Measurements from ENCODE around the gene CD9. TPM values are rescaled to one million over a fixed set of nuclear protein-coding genes. Genes with fewer than 3 reads are reported as not detected.
"Not testable (repeated sequence)": the region's sequence is repeated elsewhere in the genome, so short reads cannot be mapped to it uniquely, and the experiment has no call there.

Gene CD9
- 9.7 and 10.6 TPM in 2 replicates for total RNA-seq

GRCh38 chr12:6200256-6201212 is at the start of gene CD9:
Gene CD9, plus strand, starts transcription at chr12:6200400. Its CDS starts 100 bp downstream, at chr12:6200500.
- intact Hi-C loops (cut with micrococcal nuclease): loop anchor here (5.0 kb wide), 1 partner anchor 162 kb away; no protein-coding TSS in a partner anchor

- intact Hi-C loops (cut with micrococcal nuclease): no loop called here
Observed at GRCh38 chr12:6154730-6155459, 45.3 kb upstream of the CD9 start.

- intact Hi-C loops (cut with micrococcal nuclease): no loop called here
Observed at GRCh38 chr12:6157482-6157881, 42.7 kb upstream of the CD9 start.

- intact Hi-C loops (cut with micrococcal nuclease): no loop called here
Observed at GRCh38 chr12:6158255-6158654, 41.9 kb upstream of the CD9 start.

- intact Hi-C loops (cut with micrococcal nuclease): no loop called here
Observed at GRCh38 chr12:6158749-6159148, 41.5 kb upstream of the CD9 start.

GRCh38 chr12:6159166-6160011 is 40.8 kb upstream of the CD9 start:
- intact Hi-C loops (cut with micrococcal nuclease): not testable (repeated sequence)

GRCh38 chr12:6160049-6160649 is 40.1 kb upstream of the CD9 start:
- intact Hi-C loops (cut with micrococcal nuclease): not testable (repeated sequence)

GRCh38 chr12:6161124-6161882 is 38.9 kb upstream of the CD9 start:
- intact Hi-C loops (cut with micrococcal nuclease): no loop called here

- intact Hi-C loops (cut with micrococcal nuclease): no loop called here
Observed at GRCh38 chr12:6163416-6164060, 36.7 kb upstream of the CD9 start.

- intact Hi-C loops (cut with micrococcal nuclease): no loop called here
Observed at GRCh38 chr12:6165395-6165794, 34.8 kb upstream of the CD9 start.

- intact Hi-C loops (cut with micrococcal nuclease): no loop called here
Observed at GRCh38 chr12:6166808-6167207, 33.4 kb upstream of the CD9 start.

GRCh38 chr12:6167327-6168280 is 32.6 kb upstream of the CD9 start:
- intact Hi-C loops (cut with micrococcal nuclease): no loop called here

- intact Hi-C loops (cut with micrococcal nuclease): no loop called here
Observed at GRCh38 chr12:6171409-6172015, 28.7 kb upstream of the CD9 start.

GRCh38 chr12:6172086-6172485 is 28.1 kb upstream of the CD9 start:
- intact Hi-C loops (cut with micrococcal nuclease): no loop called here

- intact Hi-C loops (cut with micrococcal nuclease): no loop called here
Observed at GRCh38 chr12:6172862-6173261, 27.3 kb upstream of the CD9 start.

GRCh38 chr12:6177642-6178358 is 22.4 kb upstream of the CD9 start:
- intact Hi-C loops (cut with micrococcal nuclease): no loop called here

GRCh38 chr12:6178981-6179761 is 21.0 kb upstream of the CD9 start:
- intact Hi-C loops (cut with micrococcal nuclease): no loop called here
